Erythroblast (primary cell): ENCODE data around the gene HOXA7.

ENCODE experiments used
- GATA1 ChIP-seq: IDR thresholded peaks from 2 replicates; pipeline ENCODE4 v1.6.1; 2011; ENCODE audit warnings: low read depth, mild to moderate bottlenecking, control low read depth, low read length, moderate library complexity
- POLR2A ChIP-seq: IDR thresholded peaks from 2 replicates; pipeline ENCODE4 v1.6.1; 2011; ENCODE audit warnings: mild to moderate bottlenecking, low read length

- no peak for TF ChIP-seq POLR2A
- TF ChIP-seq GATA1, result no peak
These were observed 5.7 kb downstream of the HOXA7 start for GRCh38 chr7:27150568-27151340.
